Chondrocyte (in vitro differentiated cells): ENCODE data around the gene PPFIBP2. TPM values are rescaled to one million over a fixed set of nuclear protein-coding genes. Genes with fewer than 3 reads are reported as not detected.

Experiments
- DNase-seq: peaks from one replicate; pipeline ENCODE4 v3.0.0; 2021; ENCODE audit warnings: mixed read lengths, low spot score
- H3K27ac Mint-ChIP-seq: one replicate; pipeline ENCODE4 v1.8.0; 2021; ENCODE audit warnings: mild to moderate bottlenecking, moderate library complexity, mixed read lengths; ENCODE audit not compliant: unreplicated experiment
- H3K27me3 Mint-ChIP-seq: 2 replicates; pipeline ENCODE4 v1.8.0; 2021; ENCODE audit warnings: low read depth, mixed read lengths
- H3K36me3 Mint-ChIP-seq: 2 replicates; pipeline ENCODE4 v1.8.0; 2021; ENCODE audit warnings: low read depth, mixed read lengths
- H3K4me1 Mint-ChIP-seq: 2 replicates; pipeline ENCODE4 v1.8.0; 2021; ENCODE audit warnings: low read depth, mild to moderate bottlenecking, mixed read lengths
- H3K4me3 Mint-ChIP-seq: one replicate; pipeline ENCODE4 v1.8.0; 2021; ENCODE audit warnings: mild to moderate bottlenecking, moderate library complexity, mixed read lengths; ENCODE audit not compliant: unreplicated experiment
- H3K9me3 Mint-ChIP-seq: 2 replicates; pipeline ENCODE4 v1.8.0; 2021; ENCODE audit warnings: low read depth, mixed read lengths
- total RNA-seq: library from RNA; stranded (reverse); gene quantifications from 3 replicates; pipeline ENCODE4 v1.2.1, GENCODE V29; 2021
- TF ChIP-seq, protein P1 (sequence below): fragments of 200-600 bp; sonication (generic); IDR thresholded peaks from 2 replicates; pipeline ENCODE4 v1.5.0; 2021; ENCODE audit warnings: antibody characterized with exemption, mild to moderate bottlenecking, moderate library complexity

The PPFIBP2 gene
- total RNA-seq, 1 donor from 2014 or later = 90.8 TPM

DNA sequence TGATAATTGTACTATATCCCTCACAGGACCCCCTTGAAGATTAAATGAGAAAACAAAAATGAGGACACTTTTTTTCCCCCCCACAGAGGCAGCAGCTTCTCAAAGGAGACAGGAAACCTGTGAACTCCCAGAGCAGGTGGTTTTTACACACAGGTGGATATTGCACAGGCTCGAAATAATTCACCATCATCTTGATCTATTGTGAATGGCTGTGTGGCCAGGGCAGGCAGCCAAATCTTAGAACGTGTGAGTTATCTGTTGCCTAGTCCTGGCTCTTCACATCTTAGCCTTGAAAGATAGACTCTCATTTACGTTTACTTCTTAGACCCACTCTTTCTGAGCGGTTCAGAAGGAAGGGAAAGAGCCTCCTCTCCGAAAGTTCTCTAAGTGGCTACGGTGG lies 23.5 kb downstream of the PPFIBP2 start:
- H3K4me3 Mint-ChIP-seq = no peak overlapping the region
- H3K27ac Mint-ChIP-seq = no peak overlapping the region
- H3K36me3 Mint-ChIP-seq = peaks cover 2% of the 10 kb centered on the region
- no peak for DNase-seq
- peaks cover 11% of the 10 kb centered on the region for H3K27me3 Mint-ChIP-seq
- TF ChIP-seq, protein P1, sequence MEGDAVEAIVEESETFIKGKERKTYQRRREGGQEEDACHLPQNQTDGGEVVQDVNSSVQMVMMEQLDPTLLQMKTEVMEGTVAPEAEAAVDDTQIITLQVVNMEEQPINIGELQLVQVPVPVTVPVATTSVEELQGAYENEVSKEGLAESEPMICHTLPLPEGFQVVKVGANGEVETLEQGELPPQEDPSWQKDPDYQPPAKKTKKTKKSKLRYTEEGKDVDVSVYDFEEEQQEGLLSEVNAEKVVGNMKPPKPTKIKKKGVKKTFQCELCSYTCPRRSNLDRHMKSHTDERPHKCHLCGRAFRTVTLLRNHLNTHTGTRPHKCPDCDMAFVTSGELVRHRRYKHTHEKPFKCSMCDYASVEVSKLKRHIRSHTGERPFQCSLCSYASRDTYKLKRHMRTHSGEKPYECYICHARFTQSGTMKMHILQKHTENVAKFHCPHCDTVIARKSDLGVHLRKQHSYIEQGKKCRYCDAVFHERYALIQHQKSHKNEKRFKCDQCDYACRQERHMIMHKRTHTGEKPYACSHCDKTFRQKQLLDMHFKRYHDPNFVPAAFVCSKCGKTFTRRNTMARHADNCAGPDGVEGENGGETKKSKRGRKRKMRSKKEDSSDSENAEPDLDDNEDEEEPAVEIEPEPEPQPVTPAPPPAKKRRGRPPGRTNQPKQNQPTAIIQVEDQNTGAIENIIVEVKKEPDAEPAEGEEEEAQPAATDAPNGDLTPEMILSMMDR = no peak
- no peaks in the 10 kb centered on the region for H3K4me1 Mint-ChIP-seq
- H3K9me3 Mint-ChIP-seq = no peaks in the 10 kb centered on the region

DNA sequence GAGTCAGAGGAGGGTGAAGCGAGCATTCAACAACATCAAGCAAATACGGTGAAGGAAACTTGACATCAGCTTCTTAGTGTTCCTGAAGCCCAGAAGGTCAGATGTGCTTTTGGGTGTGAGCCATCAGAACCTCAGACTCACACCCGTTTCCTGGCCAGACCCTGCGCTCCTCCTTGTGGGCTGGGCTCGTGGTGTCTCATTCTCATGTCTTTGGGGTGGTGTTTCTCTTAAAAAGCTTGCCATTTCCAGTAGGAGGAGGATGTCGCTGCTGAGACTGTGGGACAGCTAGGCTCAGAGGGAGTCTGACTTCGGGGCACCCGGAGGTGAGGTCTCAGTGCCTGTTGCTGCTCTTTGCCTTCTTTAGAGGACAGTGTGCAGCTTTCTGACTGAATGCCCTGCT lies 24.2 kb downstream of the PPFIBP2 start:
- DNase-seq = no peak
- Mint-ChIP-seq H3K4me3 (no peak overlapping the region), H3K27me3 (peaks cover 11% of the 10 kb centered on the region), H3K9me3 (no peaks in the 10 kb centered on the region), H3K36me3 (peaks cover 2% of the 10 kb centered on the region), H3K27ac (no peak overlapping the region), H3K4me1 (no peaks in the 10 kb centered on the region)
- TF ChIP-seq, protein P1 = no peak

DNA sequence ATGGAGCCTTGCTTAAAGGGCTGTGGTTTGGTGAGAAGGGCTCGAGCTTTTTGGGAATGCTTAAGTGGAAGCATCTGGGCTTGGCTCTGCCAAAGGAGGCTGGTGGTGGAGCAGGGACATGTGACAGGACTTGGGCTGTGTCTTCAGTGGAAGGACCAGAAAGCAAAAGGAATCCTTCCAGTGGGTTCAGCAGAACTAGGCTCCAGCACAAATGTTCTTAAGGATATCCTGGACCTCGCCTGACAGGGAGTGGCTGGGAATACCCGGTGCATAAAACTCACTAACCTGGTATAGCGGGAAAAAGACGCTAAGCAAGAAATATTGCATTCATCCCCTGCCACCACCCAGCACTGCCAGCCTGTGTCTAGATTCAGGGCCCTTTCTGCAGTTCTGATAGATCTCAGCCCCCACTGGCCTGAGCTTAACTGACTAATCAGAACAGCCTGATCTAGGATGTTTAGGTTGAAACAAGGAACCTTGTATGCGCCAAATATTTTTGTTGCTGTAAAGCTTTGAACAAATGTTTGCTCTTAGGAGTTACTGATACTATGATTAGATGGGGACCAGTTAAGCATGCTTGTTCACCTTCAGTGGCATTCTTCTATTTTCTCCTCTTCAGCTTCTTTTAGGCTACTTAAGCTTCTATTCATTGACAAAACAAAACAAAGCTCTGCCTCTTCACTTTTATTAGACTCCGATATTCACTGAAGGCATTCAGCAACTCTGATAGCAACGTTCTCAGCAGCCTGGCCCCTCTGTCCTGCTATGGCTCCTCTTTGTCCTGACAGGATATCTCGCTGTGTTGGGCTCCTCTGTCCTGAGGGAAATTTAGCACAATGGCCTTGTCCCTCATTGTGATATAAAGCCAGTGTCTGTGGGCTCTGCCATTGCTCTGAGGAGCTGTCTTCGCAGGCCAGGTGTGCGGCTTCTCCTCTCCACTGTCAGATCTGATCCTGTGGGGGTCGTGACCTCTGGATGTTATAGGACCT lies 25.0 kb downstream of the PPFIBP2 start:
- Mint-ChIP-seq H3K4me1 (no peaks in the 10 kb centered on the region), H3K9me3 (no peaks in the 10 kb centered on the region), H3K36me3 (peaks cover 2% of the 10 kb centered on the region), H3K27me3 (peaks cover 11% of the 10 kb centered on the region), H3K4me3 (no peak overlapping the region), H3K27ac (no peak overlapping the region)
- DNase-seq = no peak
- TF ChIP-seq, protein P1 = no peak

DNA sequence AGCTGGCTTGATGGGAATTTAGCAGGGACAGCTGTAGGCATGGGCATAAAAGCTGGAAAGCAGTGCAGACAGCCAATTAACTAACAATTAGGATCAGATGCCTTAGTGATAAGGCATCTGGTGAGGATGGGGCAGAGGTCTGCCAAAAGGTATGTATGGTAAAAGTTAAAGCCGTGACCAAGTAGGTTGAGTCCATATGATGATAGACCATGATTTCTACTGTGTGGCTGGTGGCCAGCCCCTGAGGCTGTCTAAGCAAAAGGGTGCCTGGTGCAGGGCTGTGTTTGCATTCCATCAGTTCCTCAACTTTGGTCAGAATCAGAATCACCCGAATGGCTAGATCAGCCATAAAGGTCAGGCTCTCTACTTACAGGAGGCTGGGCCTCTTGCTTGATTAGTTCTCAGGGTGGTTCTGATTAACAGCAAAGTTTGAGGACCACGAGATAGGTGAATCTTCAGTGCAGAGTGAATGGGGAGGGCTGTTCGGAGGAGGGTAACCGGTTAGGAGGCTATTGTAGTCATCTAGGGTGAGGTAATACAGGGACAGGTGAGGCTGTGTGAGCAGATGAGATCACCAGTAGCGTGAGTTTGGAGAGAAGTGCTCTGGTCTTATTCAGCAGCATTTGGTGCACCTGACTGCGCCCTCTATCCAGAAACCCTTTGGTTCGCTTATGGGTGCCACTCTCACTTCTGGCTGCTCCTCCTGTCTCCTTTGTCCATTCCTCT lies 27.2 kb downstream of the PPFIBP2 start:
- no peak for DNase-seq
- Mint-ChIP-seq H3K27me3 (peaks cover 10% of the 10 kb centered on the region), H3K27ac (no peak overlapping the region), H3K36me3 (peaks cover 2% of the 10 kb centered on the region), H3K4me3 (no peak overlapping the region), H3K9me3 (no peaks in the 10 kb centered on the region), H3K4me1 (no peaks in the 10 kb centered on the region)
- TF ChIP-seq, protein P1 = no peak

DNA sequence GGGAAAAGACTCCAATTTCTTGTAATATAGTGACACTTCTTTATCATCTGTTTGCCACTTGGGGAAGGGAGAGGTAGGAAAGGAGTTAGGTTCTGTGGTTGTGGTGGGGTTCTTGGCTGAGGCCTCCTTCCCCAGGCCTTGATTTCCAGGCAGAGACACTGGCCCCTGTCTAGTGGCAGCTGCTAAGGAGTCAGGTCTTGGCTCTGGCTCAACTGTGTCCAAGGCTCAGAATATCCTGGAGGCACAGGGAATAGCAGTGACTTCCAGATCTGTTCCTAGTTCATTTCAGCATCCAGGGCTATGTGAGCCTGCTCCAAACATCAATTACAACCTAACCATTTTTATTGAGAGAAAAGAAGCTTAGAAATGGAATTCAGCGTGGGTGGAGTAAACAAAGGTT lies 29.5 kb downstream of the PPFIBP2 start:
- Mint-ChIP-seq H3K4me3 (no peak overlapping the region), H3K27me3 (no peaks in the 10 kb centered on the region), H3K4me1 (no peaks in the 10 kb centered on the region), H3K9me3 (no peaks in the 10 kb centered on the region), H3K36me3 (no peaks in the 10 kb centered on the region), H3K27ac (no peak overlapping the region)
- TF ChIP-seq, protein P1 = no peak
- DNase-seq = no peak
